ENCODE measurements around the gene SCML2.

DNA sequence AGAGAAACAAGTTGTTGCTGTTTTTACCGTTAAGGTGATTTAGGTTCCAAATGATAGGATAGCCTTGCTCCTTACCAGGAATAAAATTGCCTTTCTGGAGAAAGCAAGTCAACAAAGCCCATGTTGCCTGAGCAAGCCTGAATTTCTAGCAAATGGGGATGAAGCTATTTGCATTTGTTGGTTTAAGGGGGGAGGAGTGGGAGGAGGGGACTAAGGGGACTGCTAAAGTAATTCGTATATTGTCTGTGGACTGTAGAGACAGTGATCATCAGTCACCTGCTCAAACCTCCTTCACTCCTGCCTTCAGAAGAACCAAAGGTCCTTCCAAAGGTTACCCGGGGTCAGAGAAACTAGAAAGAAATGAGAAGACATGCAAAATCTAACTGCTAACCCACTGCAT is 65.8 kb downstream of the SCML2 start:
- TF ChIP-seq, protein P1, sequence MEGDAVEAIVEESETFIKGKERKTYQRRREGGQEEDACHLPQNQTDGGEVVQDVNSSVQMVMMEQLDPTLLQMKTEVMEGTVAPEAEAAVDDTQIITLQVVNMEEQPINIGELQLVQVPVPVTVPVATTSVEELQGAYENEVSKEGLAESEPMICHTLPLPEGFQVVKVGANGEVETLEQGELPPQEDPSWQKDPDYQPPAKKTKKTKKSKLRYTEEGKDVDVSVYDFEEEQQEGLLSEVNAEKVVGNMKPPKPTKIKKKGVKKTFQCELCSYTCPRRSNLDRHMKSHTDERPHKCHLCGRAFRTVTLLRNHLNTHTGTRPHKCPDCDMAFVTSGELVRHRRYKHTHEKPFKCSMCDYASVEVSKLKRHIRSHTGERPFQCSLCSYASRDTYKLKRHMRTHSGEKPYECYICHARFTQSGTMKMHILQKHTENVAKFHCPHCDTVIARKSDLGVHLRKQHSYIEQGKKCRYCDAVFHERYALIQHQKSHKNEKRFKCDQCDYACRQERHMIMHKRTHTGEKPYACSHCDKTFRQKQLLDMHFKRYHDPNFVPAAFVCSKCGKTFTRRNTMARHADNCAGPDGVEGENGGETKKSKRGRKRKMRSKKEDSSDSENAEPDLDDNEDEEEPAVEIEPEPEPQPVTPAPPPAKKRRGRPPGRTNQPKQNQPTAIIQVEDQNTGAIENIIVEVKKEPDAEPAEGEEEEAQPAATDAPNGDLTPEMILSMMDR (IDR thresholded peaks at IDR 0.05): no peak
- no peak for TF ChIP-seq POLR2A (IDR thresholded peaks at IDR 0.05)
- no peak for TF ChIP-seq EP300 (IDR thresholded peaks at IDR 0.05)

All from gastroesophageal sphincter (tissue), 3 donors.